GM18951 (cell line): ENCODE results near the gene CCDC188.

Source experiments
- POLR2A ChIP-seq: IDR thresholded peaks from 4 replicates; pipeline ENCODE4 v1.6.1; 2011; ENCODE audit warnings: mild to moderate bottlenecking; ENCODE audit not compliant: insufficient read length, insufficient read depth; ENCODE audit errors: extremely low read depth
- in situ Hi-C: fragments of 300-500 bp; cut with MboI; formaldehyde crosslinking; loops from one replicate; pipeline ENCODE4 v1.12.0; 2022; ENCODE audit warnings: low sequenced_read_pairs, mixed read lengths, inconsistent platforms; ENCODE audit not compliant: unreplicated experiment

The CCDC188 gene

GRCh38 chr22:20127869-20128618 lies 22.8 kb downstream of the CCDC188 start:
- in situ Hi-C loops, result no loop called here

GRCh38 chr22:20127318-20127868 lies 23.5 kb downstream of the CCDC188 start:
- TF ChIP-seq POLR2A, result no peak
- in situ Hi-C loops, result no loop called here

More at GRCh38 chr22:20127869-20128618, 22.8 kb downstream of the CCDC188 start:
- TF ChIP-seq POLR2A, result no peak

GRCh38 chr22:20126284-20127029 lies 24.4 kb downstream of the CCDC188 start:
- no peak for TF ChIP-seq POLR2A
- in situ Hi-C loops, result no loop called here

GRCh38 chr22:20125201-20126174 lies 25.4 kb downstream of the CCDC188 start:
- TF ChIP-seq POLR2A, result no peak
- in situ Hi-C loops, result no loop called here

- in situ Hi-C loops, result no loop called here
- TF ChIP-seq POLR2A, result no peak
Measured at GRCh38 chr22:20124083-20124787, 26.6 kb downstream of the CCDC188 start.

GRCh38 chr22:20123366-20124082 lies 27.3 kb downstream of the CCDC188 start:
- no peak for TF ChIP-seq POLR2A
- in situ Hi-C loops, result no loop called here

- no peak for TF ChIP-seq POLR2A
- in situ Hi-C loops, result no loop called here
Measured at GRCh38 chr22:20121856-20122415, 28.9 kb downstream of the CCDC188 start.

- in situ Hi-C loops, result no loop called here
- no peak for TF ChIP-seq POLR2A
Measured at GRCh38 chr22:20118300-20119020, 32.4 kb downstream of the CCDC188 start.

- TF ChIP-seq POLR2A, result peak; percentile 15
- in situ Hi-C loops, result no loop called here
Measured at GRCh38 chr22:20117633-20118299, 33.1 kb downstream of the CCDC188 start.

- in situ Hi-C loops, result no loop called here
- TF ChIP-seq POLR2A, result peak; percentile 73
Measured at GRCh38 chr22:20116951-20117632, 33.8 kb downstream of the CCDC188 start, which contains the start of gene TRMT2A. Gene TRMT2A, minus strand, starts transcription at chr22:20117226. Its CDS starts 320 bp downstream, at chr22:20116906.
